Large intestine (tissue), 3 donors: Measurements from ENCODE around the gene RIMS3. TPM values are rescaled to one million over a fixed set of nuclear protein-coding genes. Genes with fewer than 3 reads are reported as not detected.

ENCODE experiments used
- DNase-seq, 2 donors: peaks; one replicate each; pipeline versions ENCODE4 v3.0.0 to v3.0.0-alpha.2; 2013
- H3K27ac ChIP-seq: one replicate; pipeline ENCODE4 v1.5.1; 2013; ENCODE audit warnings: low read length
- H3K27me3 ChIP-seq: 2 replicates; pipeline ENCODE4 v1.6.1; 2013; ENCODE audit warnings: low read length; ENCODE audit not compliant: control insufficient read depth, insufficient read depth
- H3K36me3 ChIP-seq: 2 replicates; pipeline ENCODE4 v1.6.1; 2013; ENCODE audit warnings: low read length; ENCODE audit not compliant: control insufficient read depth, insufficient read depth
- H3K4me1 ChIP-seq: one replicate; pipeline ENCODE4 v1.6.1; 2013; ENCODE audit warnings: low read length; ENCODE audit not compliant: control insufficient read depth, insufficient read depth
- H3K4me3 ChIP-seq: one replicate; pipeline ENCODE4 v1.5.1; 2013; ENCODE audit warnings: low read length
- H3K9me3 ChIP-seq: one replicate; pipeline ENCODE4 v1.6.1; 2013; ENCODE audit warnings: mild to moderate bottlenecking, low read depth, low read length, moderate library complexity; ENCODE audit not compliant: control insufficient read depth
- WGBS: methylation state at CpG from one replicate; pipeline ENCODE4 v1.1.5; 2013; ENCODE audit warnings: low lambda C conversion rate; ENCODE audit not compliant: insufficient coverage; 5-methylcytosine and 5-hydroxymethylcytosine counted together
- polyA plus RNA-seq: library from polyadenylated mRNA; unstranded; fragments of 120-200 nt; gene quantifications from one replicate; pipeline ENCODE4 v1.2.1, GENCODE V29; 2013

The RIMS3 gene
- polyA plus RNA-seq, 1 donor = 6.9 TPM

GRCh38 chr1:40668769-40669525 lies 3.5 kb upstream of the RIMS3 start:
- H3K27me3 ChIP-seq = no peaks in the 10 kb centered on the region
- H3K27ac ChIP-seq = no peak overlapping the region
- DNase-seq = peak; percentile 66 to 67
- WGBS = 0% methylated on average over 3 of the region's 21 CpGs
- H3K4me3 ChIP-seq = no peak overlapping the region
- H3K4me1 ChIP-seq = peaks cover 9% of the 10 kb centered on the region
- H3K9me3 ChIP-seq = no peaks in the 10 kb centered on the region
- H3K36me3 ChIP-seq = no peaks in the 10 kb centered on the region

- no peaks in the 10 kb centered on the region for H3K36me3 ChIP-seq
- DNase-seq = no peak
- H3K9me3 ChIP-seq = no peaks in the 10 kb centered on the region
- no peaks in the 10 kb centered on the region for H3K27me3 ChIP-seq
- H3K27ac ChIP-seq = no peak overlapping the region
- H3K4me3 ChIP-seq = no peak overlapping the region
- peaks cover 9% of the 10 kb centered on the region for H3K4me1 ChIP-seq
- no CpG with 5 or more reads among the region's 2 CpGs for WGBS
Observed at GRCh38 chr1:40664791-40665190, 691 bp downstream of the RIMS3 start.

GRCh38 chr1:40664167-40664537 lies 1.3 kb downstream of the RIMS3 start:
- Histone ChIP-seq H3K27ac (no peak overlapping the region), H3K9me3 (no peaks in the 10 kb centered on the region), H3K27me3 (no peaks in the 10 kb centered on the region), H3K36me3 (no peaks in the 10 kb centered on the region), H3K4me3 (no peak overlapping the region), H3K4me1 (peaks cover 9% of the 10 kb centered on the region)
- DNase-seq = no peak
- no CpG with 5 or more reads among the region's 1 CpG for WGBS

- Histone ChIP-seq H3K9me3 (no peaks in the 10 kb centered on the region), H3K27ac (peak overlapping the region; percentile 21), H3K4me1 (peaks cover 6% of the 10 kb centered on the region), H3K27me3 (peaks cover under 1% of the 10 kb centered on the region), H3K4me3 (no peak overlapping the region), H3K36me3 (no peaks in the 10 kb centered on the region)
- DNase-seq = peak; percentile 23
- 40% methylated on average over 2 of the region's 8 CpGs for WGBS
Observed at GRCh38 chr1:40663324-40664166, 1.9 kb downstream of the RIMS3 start.

GRCh38 chr1:40662864-40663263 lies 2.6 kb downstream of the RIMS3 start:
- H3K4me3 ChIP-seq = no peak overlapping the region
- peaks cover 6% of the 10 kb centered on the region for H3K4me1 ChIP-seq
- no peak for DNase-seq
- no peaks in the 10 kb centered on the region for H3K36me3 ChIP-seq
- H3K27ac ChIP-seq = peak overlapping the region; percentile 21
- no CpG with 5 or more reads among the region's 4 CpGs for WGBS
- H3K27me3 ChIP-seq = peaks cover 2% of the 10 kb centered on the region
- H3K9me3 ChIP-seq = no peaks in the 10 kb centered on the region

- Histone ChIP-seq H3K27me3 (peaks cover 2% of the 10 kb centered on the region), H3K36me3 (no peaks in the 10 kb centered on the region), H3K9me3 (no peaks in the 10 kb centered on the region), H3K4me1 (peaks cover 6% of the 10 kb centered on the region), H3K4me3 (no peak overlapping the region), H3K27ac (no peak overlapping the region)
- DNase-seq = no peak
- no CpG with 5 or more reads among the region's 6 CpGs for WGBS
Observed at GRCh38 chr1:40662151-40662550, 3.3 kb downstream of the RIMS3 start.

- Histone ChIP-seq H3K4me3 (no peak overlapping the region), H3K4me1 (peaks cover 6% of the 10 kb centered on the region), H3K9me3 (no peaks in the 10 kb centered on the region), H3K36me3 (no peaks in the 10 kb centered on the region), H3K27me3 (peaks cover 2% of the 10 kb centered on the region), H3K27ac (no peak overlapping the region)
- WGBS = no CpG with 5 or more reads among the region's 5 CpGs
- no peak for DNase-seq
Observed at GRCh38 chr1:40661678-40662077, 3.8 kb downstream of the RIMS3 start.

GRCh38 chr1:40659649-40659947 lies 5.9 kb downstream of the RIMS3 start:
- WGBS = no CpG with 5 or more reads among the region's 7 CpGs
- peak in 1 of 2 donors; percentile 25 for DNase-seq
- no peaks in the 10 kb centered on the region for H3K36me3 ChIP-seq
- H3K27me3 ChIP-seq = peaks cover 11% of the 10 kb centered on the region
- H3K4me3 ChIP-seq = no peak overlapping the region
- no peaks in the 10 kb centered on the region for H3K4me1 ChIP-seq
- H3K27ac ChIP-seq = no peak overlapping the region
- H3K9me3 ChIP-seq = no peaks in the 10 kb centered on the region

GRCh38 chr1:40658751-40659648 lies 6.5 kb downstream of the RIMS3 start:
- Histone ChIP-seq H3K36me3 (no peaks in the 10 kb centered on the region), H3K4me3 (no peak overlapping the region), H3K9me3 (no peaks in the 10 kb centered on the region), H3K4me1 (no peaks in the 10 kb centered on the region), H3K27ac (no peak overlapping the region), H3K27me3 (peaks cover 16% of the 10 kb centered on the region)
- DNase-seq = peak in 1 of 2 donors; percentile 53
- WGBS = no CpG with 5 or more reads among the region's 16 CpGs

- H3K9me3 ChIP-seq = no peaks in the 10 kb centered on the region
- H3K36me3 ChIP-seq = no peaks in the 10 kb centered on the region
- H3K4me3 ChIP-seq = no peak overlapping the region
- WGBS = 100% methylated on average over 2 of the region's 7 CpGs
- peaks cover 34% of the 10 kb centered on the region for H3K27me3 ChIP-seq
- DNase-seq = no peak
- no peaks in the 10 kb centered on the region for H3K4me1 ChIP-seq
- H3K27ac ChIP-seq = no peak overlapping the region
Observed at GRCh38 chr1:40657046-40657445, 8.4 kb downstream of the RIMS3 start.
